ENCODE results near the gene EML1. TPM values are rescaled to one million over a fixed set of nuclear protein-coding genes. Genes with fewer than 3 reads are reported as not detected.

Gene EML1
- total RNA-seq, 3 donors from 2014 or later (not counting 1 experiment from before 2014, with no cell fraction given), result not detected

- no peaks in the 10 kb centered on the region for H3K9me3 Mint-ChIP-seq
- peaks cover 32 to 89% of the 10 kb centered on the region in 2 donors for H3K27me3 Mint-ChIP-seq (ENCODE audit: low read depth in 2 of 2)
- no peak for TF ChIP-seq CTCF (IDR thresholded peaks at IDR 0.05)
- DNase-seq (no peak), ATAC-seq (no peak)
- Histone ChIP-seq H3K27ac (ENCODE audit: low read length) (no peak overlapping the region), H3K4me3 (ENCODE audit: low read length) (no peak overlapping the region), H3K27me3 (ENCODE audit: control insufficient read depth, insufficient read depth, low read length) (peaks cover 8% of the 10 kb centered on the region), H3K36me3 (ENCODE audit: control insufficient read depth, insufficient read depth, low read length) (no peaks in the 10 kb centered on the region), H3K9me3 (ENCODE audit: control insufficient read depth, insufficient read depth, low read length) (no peaks in the 10 kb centered on the region), H3K4me1 (ENCODE audit: control insufficient read depth, insufficient read depth, low read length) (peaks cover 3% of the 10 kb centered on the region)
- peaks cover 13 to 16% of the 10 kb centered on the region in 2 donors for H3K4me1 Mint-ChIP-seq
- 72% methylated on average over 2 of the region's 2 CpGs for WGBS (ENCODE audit: insufficient coverage)
- intact Hi-C loops (cut with micrococcal nuclease), result no loop called here
- H3K4me3 Mint-ChIP-seq, result no peak overlapping the region
- no peak overlapping the region for H3K27ac Mint-ChIP-seq
- H3K36me3 Mint-ChIP-seq, result no peaks in the 10 kb centered on the region
These were observed 31.6 kb downstream of the EML1 start for GRCh38 chr14:99824776-99825175.

GRCh38 chr14:99829450-99829849 is 36.2 kb downstream of the EML1 start:
- Histone ChIP-seq H3K9me3 (ENCODE audit: control insufficient read depth, insufficient read depth, low read length) (no peaks in the 10 kb centered on the region), H3K4me1 (ENCODE audit: control insufficient read depth, insufficient read depth, low read length) (no peaks in the 10 kb centered on the region), H3K27ac (ENCODE audit: low read length) (no peak overlapping the region), H3K4me3 (ENCODE audit: low read length) (no peak overlapping the region), H3K36me3 (ENCODE audit: control insufficient read depth, insufficient read depth, low read length) (no peaks in the 10 kb centered on the region), H3K27me3 (ENCODE audit: control insufficient read depth, insufficient read depth, low read length) (peaks cover 7% of the 10 kb centered on the region)
- Mint-ChIP-seq H3K27ac (no peak overlapping the region), H3K27me3 (ENCODE audit: low read depth in 2 of 2) (peaks cover 23 to 72% of the 10 kb centered on the region in 2 donors), H3K36me3 (no peaks in the 10 kb centered on the region), H3K4me3 (no peak overlapping the region), H3K9me3 (no peaks in the 10 kb centered on the region), H3K4me1 (no peaks in the 10 kb centered on the region)
- intact Hi-C loops (cut with micrococcal nuclease), result no loop called here
- ATAC-seq (no peak), DNase-seq (no peak)
- TF ChIP-seq CTCF (IDR thresholded peaks at IDR 0.05), result no peak
- 50% methylated on average over 1 of the region's 2 CpGs for WGBS (ENCODE audit: insufficient coverage)

GRCh38 chr14:99831303-99831702 is 38.1 kb downstream of the EML1 start:
- peaks cover 30 to 73% of the 10 kb centered on the region in 2 donors for H3K27me3 Mint-ChIP-seq (ENCODE audit: low read depth in 2 of 2)
- no peak for TF ChIP-seq CTCF (IDR thresholded peaks at IDR 0.05)
- Histone ChIP-seq H3K4me3 (ENCODE audit: low read length) (no peak overlapping the region), H3K4me1 (ENCODE audit: control insufficient read depth, insufficient read depth, low read length) (no peaks in the 10 kb centered on the region), H3K27ac (ENCODE audit: low read length) (no peak overlapping the region), H3K9me3 (ENCODE audit: control insufficient read depth, insufficient read depth, low read length) (no peaks in the 10 kb centered on the region), H3K27me3 (ENCODE audit: control insufficient read depth, insufficient read depth, low read length) (peaks cover 7% of the 10 kb centered on the region), H3K36me3 (ENCODE audit: control insufficient read depth, insufficient read depth, low read length) (no peaks in the 10 kb centered on the region)
- no peak for DNase-seq
- intact Hi-C loops (cut with micrococcal nuclease), result no loop called here
- H3K9me3 Mint-ChIP-seq, result no peaks in the 10 kb centered on the region
- no peak overlapping the region for H3K4me3 Mint-ChIP-seq
- no peak overlapping the region for H3K27ac Mint-ChIP-seq
- 84% methylated on average over 5 of the region's 5 CpGs for WGBS (ENCODE audit: insufficient coverage)
- H3K36me3 Mint-ChIP-seq, result no peaks in the 10 kb centered on the region
- no peak for ATAC-seq
- H3K4me1 Mint-ChIP-seq, result no peaks in the 10 kb centered on the region

DNA sequence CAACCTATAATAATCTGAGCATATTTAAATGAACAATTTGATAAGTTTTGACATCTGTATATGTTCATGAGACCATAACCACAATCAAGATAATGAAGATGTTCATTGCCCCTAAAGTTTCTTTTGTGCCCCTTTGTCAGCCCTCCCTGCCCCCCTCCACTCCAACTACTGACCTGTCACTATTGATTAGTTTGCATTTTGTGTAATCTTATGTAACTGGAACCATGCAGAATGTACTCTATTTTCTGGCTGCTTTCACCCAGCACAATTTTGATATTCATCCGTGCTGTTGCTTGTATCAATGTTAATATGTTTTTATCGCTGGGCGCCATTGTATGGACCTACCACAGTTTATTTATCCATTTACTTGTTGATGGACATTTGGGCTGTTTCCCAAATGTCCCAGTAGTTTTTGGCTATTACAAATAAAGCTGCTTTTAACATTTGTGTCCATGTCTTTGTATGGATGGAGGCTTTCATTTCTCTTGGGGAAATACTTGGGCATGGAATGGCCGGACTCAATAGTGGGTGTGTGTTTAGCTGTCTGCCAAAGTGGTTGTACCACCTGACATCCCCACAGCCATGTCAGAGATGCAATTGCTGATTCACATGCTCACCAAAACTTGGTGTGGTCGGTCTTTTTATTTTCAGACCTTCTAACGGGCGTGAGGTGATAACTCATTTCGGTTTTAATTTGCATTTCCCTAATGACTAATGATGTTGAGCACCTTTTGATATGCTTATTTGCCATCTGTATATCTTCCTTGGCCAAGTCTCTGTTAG is 38.9 kb downstream of the EML1 start:
- Mint-ChIP-seq H3K4me1 (no peaks in the 10 kb centered on the region), H3K27ac (no peak overlapping the region), H3K4me3 (no peak overlapping the region), H3K36me3 (no peaks in the 10 kb centered on the region), H3K9me3 (no peaks in the 10 kb centered on the region), H3K27me3 (ENCODE audit: low read depth in 2 of 2) (peaks cover 38 to 73% of the 10 kb centered on the region in 2 donors)
- intact Hi-C loops (cut with micrococcal nuclease), result no loop called here
- 83% methylated on average over 8 of the region's 8 CpGs for WGBS (ENCODE audit: insufficient coverage)
- Histone ChIP-seq H3K27ac (ENCODE audit: low read length) (no peak overlapping the region), H3K4me3 (ENCODE audit: low read length) (no peak overlapping the region), H3K36me3 (ENCODE audit: control insufficient read depth, insufficient read depth, low read length) (no peaks in the 10 kb centered on the region), H3K27me3 (ENCODE audit: control insufficient read depth, insufficient read depth, low read length) (peaks cover 7% of the 10 kb centered on the region), H3K9me3 (ENCODE audit: control insufficient read depth, insufficient read depth, low read length) (no peaks in the 10 kb centered on the region), H3K4me1 (ENCODE audit: control insufficient read depth, insufficient read depth, low read length) (no peaks in the 10 kb centered on the region)
- ATAC-seq, result no peak
- no peak for DNase-seq
- no peak for TF ChIP-seq CTCF (IDR thresholded peaks at IDR 0.05)

Measured in natural killer cell (primary cell).